D721Med (cell line): ENCODE results near the gene PSMB10.

Experiments
- DNase-seq: peaks from one replicate; pipeline ENCODE4 v3.0.0; 2011; ENCODE audit warnings: low spot score; ENCODE audit not compliant: insufficient read length
- FAIRE-seq: peaks from 2 replicates; lab custom pipeline; 2011; peaks lifted over from hg19 to GRCh38; lab: Jason Lieb, UNC
- CTCF ChIP-seq: IDR thresholded peaks from 2 replicates; pipeline ENCODE4 v1.5.1; 2012; ENCODE audit warnings: mild to moderate bottlenecking, control low read depth; ENCODE audit not compliant: insufficient read depth; ENCODE audit errors: missing control alignments

Gene PSMB10

GRCh38 chr16:67934306-67935100 is 2.1 kb downstream of the PSMB10 start:
- no peak for TF ChIP-seq CTCF
- DNase-seq (no peak), FAIRE-seq (no peak)

GRCh38 chr16:67933805-67934204 is 2.8 kb downstream of the PSMB10 start:
- TF ChIP-seq CTCF = no peak
- DNase-seq (no peak), FAIRE-seq (no peak)

GRCh38 chr16:67932462-67932840 is 4.2 kb downstream of the PSMB10 start:
- no peak for DNase-seq
- no peak for FAIRE-seq
- TF ChIP-seq CTCF = no peak

- TF ChIP-seq CTCF = no peak
- DNase-seq (no peak), FAIRE-seq (no peak)
Measured at GRCh38 chr16:67931712-67932461, 4.8 kb downstream of the PSMB10 start, which contains the start of gene CTRL. CTRL (minus strand) TSS chr16:67931862; CDS start chr16:67931852, 10 bp downstream.

- TF ChIP-seq CTCF = no peak
- no peak for FAIRE-seq
- no peak for DNase-seq
Measured at GRCh38 chr16:67930678-67931211, 5.9 kb downstream of the PSMB10 start.

GRCh38 chr16:67930191-67930590 is 6.5 kb downstream of the PSMB10 start:
- DNase-seq (no peak), FAIRE-seq (no peak)
- TF ChIP-seq CTCF = no peak
